Astrocyte (in vitro differentiated cells and primary cell): Measurements from ENCODE around the gene CFAP141. TPM values are rescaled to one million over a fixed set of nuclear protein-coding genes. Genes with fewer than 3 reads are reported as not detected.

Experiments used
- DNase-seq: peaks from one replicate; pipeline ENCODE4 v3.0.0-alpha.2; 2010; ENCODE audit warnings: low read depth
- FAIRE-seq: peaks from 2 replicates; lab custom pipeline; 2011; peaks lifted over from hg19 to GRCh38; lab: Jason Lieb, UNC
- H2AFZ ChIP-seq: 2 replicates; pipeline ENCODE4 v1.6.0; 2012; ENCODE audit warnings: low read depth, low read length, inconsistent platforms
- H3K27ac ChIP-seq: 2 replicates; pipeline ENCODE4 v1.5.1; 2011; ENCODE audit warnings: low read depth, low read length, inconsistent platforms
- H3K27me3 ChIP-seq: 2 replicates; pipeline ENCODE4 v1.6.0; 2011; ENCODE audit warnings: low read length, inconsistent platforms; ENCODE audit not compliant: insufficient read depth
- H3K36me3 ChIP-seq: 2 replicates; pipeline ENCODE4 v1.5.1; 2011; ENCODE audit warnings: low read length, inconsistent platforms; ENCODE audit not compliant: insufficient read depth
- H3K4me1 ChIP-seq: 2 replicates; pipeline ENCODE4 v1.5.1; 2011; ENCODE audit warnings: low read length, inconsistent platforms; ENCODE audit not compliant: insufficient read depth
- H3K4me2 ChIP-seq: 2 replicates; pipeline ENCODE4 v1.6.0; 2012; ENCODE audit warnings: low read length, inconsistent platforms
- H3K4me3 ChIP-seq: 2 replicates; pipeline ENCODE4 v1.5.1; 2011; ENCODE audit warnings: low read depth, mild to moderate bottlenecking, low read length, inconsistent platforms; ENCODE audit not compliant: insufficient read depth
- H3K79me2 ChIP-seq: 2 replicates; pipeline ENCODE4 v1.6.0; 2012; ENCODE audit warnings: mild to moderate bottlenecking, low read length, inconsistent platforms; ENCODE audit not compliant: insufficient read depth
- H3K9ac ChIP-seq: 2 replicates; pipeline ENCODE4 v1.6.0; 2012; ENCODE audit warnings: mild to moderate bottlenecking, low read length, inconsistent platforms
- H3K9me3 ChIP-seq: 2 replicates; pipeline ENCODE4 v1.5.1; 2012; ENCODE audit warnings: low read depth, mild to moderate bottlenecking, low read length, inconsistent platforms; ENCODE audit not compliant: insufficient read depth
- H4K20me1 ChIP-seq: 2 replicates; pipeline ENCODE4 v1.6.0; 2012; ENCODE audit warnings: low read length, inconsistent platforms; ENCODE audit not compliant: insufficient read depth
- H3K27ac Mint-ChIP-seq: one replicate; pipeline ENCODE4 v1.8.0; 2021; ENCODE audit warnings: mild to moderate bottlenecking, mixed read lengths; ENCODE audit not compliant: unreplicated experiment
- H3K27me3 Mint-ChIP-seq: one replicate; pipeline ENCODE4 v1.8.0; 2021; ENCODE audit warnings: low read depth, mixed read lengths; ENCODE audit not compliant: unreplicated experiment
- H3K36me3 Mint-ChIP-seq: one replicate; pipeline ENCODE4 v1.8.0; 2021; ENCODE audit warnings: low read depth, mixed read lengths; ENCODE audit not compliant: unreplicated experiment
- H3K4me1 Mint-ChIP-seq: one replicate; pipeline ENCODE4 v1.8.0; 2021; ENCODE audit warnings: low read depth, mixed read lengths; ENCODE audit not compliant: unreplicated experiment
- H3K4me3 Mint-ChIP-seq: one replicate; pipeline ENCODE4 v1.8.0; 2021; ENCODE audit warnings: mild to moderate bottlenecking, moderate library complexity, mixed read lengths; ENCODE audit not compliant: unreplicated experiment
- H3K9me3 Mint-ChIP-seq: one replicate; pipeline ENCODE4 v1.8.0; 2021; ENCODE audit warnings: mild to moderate bottlenecking, mixed read lengths; ENCODE audit not compliant: unreplicated experiment
- EZH2 ChIP-seq: IDR thresholded peaks from 2 replicates; pipeline ENCODE4 v1.6.1; 2012; ENCODE audit warnings: mild to moderate bottlenecking, low read length, inconsistent platforms; ENCODE audit not compliant: insufficient read depth
- total RNA-seq: library from RNA; stranded (reverse); gene quantifications from 2 replicates; pipeline ENCODE4 v1.2.1, GENCODE V29; 2021
- TF ChIP-seq, protein P1 (sequence below): IDR thresholded peaks from 2 replicates; pipeline ENCODE4 v1.5.1; 2011; ENCODE audit warnings: low read depth, mild to moderate bottlenecking, inconsistent platforms, low read length, moderate library complexity; ENCODE audit not compliant: insufficient read depth

Gene CFAP141
- total RNA-seq, 1 donor from 2014 or later: not detected

DNA sequence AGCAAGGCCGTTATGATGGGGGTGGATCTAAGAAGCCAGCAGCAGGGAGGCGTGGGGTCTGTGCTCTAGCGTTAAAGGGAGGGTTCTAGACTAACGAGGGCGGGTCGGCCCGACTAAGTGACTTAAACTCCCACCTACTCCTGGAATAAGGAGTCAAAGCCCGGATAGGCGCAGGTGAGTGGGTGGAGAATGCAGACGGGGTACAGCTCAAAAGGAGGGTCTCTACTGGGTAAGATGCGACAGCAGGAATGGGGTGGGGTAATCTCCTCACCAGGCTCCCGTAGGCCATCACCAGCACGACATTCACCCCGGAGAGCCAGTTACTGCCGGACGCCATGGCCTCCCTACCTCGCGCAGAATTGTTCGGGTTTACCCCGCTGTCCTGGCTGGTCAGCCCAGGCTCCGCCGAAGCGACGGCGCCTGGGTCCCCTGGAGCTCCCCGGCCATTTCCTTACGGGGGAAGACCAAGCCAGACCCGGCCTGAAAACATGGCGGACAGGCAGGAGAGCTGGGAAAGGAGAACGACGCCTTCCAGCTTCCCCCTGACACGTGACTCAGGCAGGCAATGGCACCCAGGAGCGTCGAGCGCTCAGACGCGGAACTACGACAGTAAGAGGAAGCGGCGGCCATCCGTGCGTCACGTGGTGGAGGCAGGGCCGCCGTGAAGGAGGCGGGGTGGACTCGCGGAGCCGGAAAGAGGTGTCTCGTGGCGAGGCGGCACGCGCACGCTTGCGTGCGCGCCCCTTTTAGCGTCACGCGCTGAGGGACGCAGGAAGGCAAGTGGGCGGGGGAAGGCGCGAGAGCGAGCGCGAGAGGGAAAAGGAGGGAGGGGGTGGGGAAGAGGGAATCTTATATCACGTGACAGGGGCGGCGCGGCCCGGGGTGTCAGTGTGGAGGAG is 14.2 kb upstream of the CFAP141 start, which contains the start of gene UBAP2L:
Gene UBAP2L, plus strand, starts transcription at position 885 of the 899 bp plus-strand sequence. CDS start 4,169 bp downstream, outside the sequence.
- H3K36me3 Mint-ChIP-seq: peaks cover 11% of the 10 kb centered on the region
- peak within 1 kb of the TSS; percentile 86 for H2AFZ ChIP-seq
- no peaks in the 10 kb centered on the region for H3K9me3 ChIP-seq
- H3K79me2 ChIP-seq: peaks cover 91% of the 10 kb centered on the region
- peak within 1 kb of the TSS; percentile 99 for H3K27ac Mint-ChIP-seq
- H3K4me3 ChIP-seq: peak within 1 kb of the TSS; percentile 98
- H3K27me3 Mint-ChIP-seq: no peaks in the 10 kb centered on the region
- H3K36me3 ChIP-seq: peaks cover 20% of the 10 kb centered on the region
- peak within 1 kb of the TSS; percentile 95 for H3K4me2 ChIP-seq
- peaks cover 61% of the 10 kb centered on the region for H4K20me1 ChIP-seq
- FAIRE-seq: peak; percentile 20
- H3K9ac ChIP-seq: peak within 1 kb of the TSS; percentile 100
- peak within 1 kb of the TSS; percentile 99 for H3K4me3 Mint-ChIP-seq
- H3K4me1 Mint-ChIP-seq: peaks cover 24% of the 10 kb centered on the region
- no peaks in the 10 kb centered on the region for H3K27me3 ChIP-seq
- peak within 1 kb of the TSS; percentile 100 for H3K27ac ChIP-seq
- no peaks in the 10 kb centered on the region for H3K9me3 Mint-ChIP-seq
- no peak for TF ChIP-seq EZH2
- TF ChIP-seq, protein P1, sequence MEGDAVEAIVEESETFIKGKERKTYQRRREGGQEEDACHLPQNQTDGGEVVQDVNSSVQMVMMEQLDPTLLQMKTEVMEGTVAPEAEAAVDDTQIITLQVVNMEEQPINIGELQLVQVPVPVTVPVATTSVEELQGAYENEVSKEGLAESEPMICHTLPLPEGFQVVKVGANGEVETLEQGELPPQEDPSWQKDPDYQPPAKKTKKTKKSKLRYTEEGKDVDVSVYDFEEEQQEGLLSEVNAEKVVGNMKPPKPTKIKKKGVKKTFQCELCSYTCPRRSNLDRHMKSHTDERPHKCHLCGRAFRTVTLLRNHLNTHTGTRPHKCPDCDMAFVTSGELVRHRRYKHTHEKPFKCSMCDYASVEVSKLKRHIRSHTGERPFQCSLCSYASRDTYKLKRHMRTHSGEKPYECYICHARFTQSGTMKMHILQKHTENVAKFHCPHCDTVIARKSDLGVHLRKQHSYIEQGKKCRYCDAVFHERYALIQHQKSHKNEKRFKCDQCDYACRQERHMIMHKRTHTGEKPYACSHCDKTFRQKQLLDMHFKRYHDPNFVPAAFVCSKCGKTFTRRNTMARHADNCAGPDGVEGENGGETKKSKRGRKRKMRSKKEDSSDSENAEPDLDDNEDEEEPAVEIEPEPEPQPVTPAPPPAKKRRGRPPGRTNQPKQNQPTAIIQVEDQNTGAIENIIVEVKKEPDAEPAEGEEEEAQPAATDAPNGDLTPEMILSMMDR: no peak
- DNase-seq: peak; percentile 97
- peaks cover 23% of the 10 kb centered on the region for H3K4me1 ChIP-seq

DNA sequence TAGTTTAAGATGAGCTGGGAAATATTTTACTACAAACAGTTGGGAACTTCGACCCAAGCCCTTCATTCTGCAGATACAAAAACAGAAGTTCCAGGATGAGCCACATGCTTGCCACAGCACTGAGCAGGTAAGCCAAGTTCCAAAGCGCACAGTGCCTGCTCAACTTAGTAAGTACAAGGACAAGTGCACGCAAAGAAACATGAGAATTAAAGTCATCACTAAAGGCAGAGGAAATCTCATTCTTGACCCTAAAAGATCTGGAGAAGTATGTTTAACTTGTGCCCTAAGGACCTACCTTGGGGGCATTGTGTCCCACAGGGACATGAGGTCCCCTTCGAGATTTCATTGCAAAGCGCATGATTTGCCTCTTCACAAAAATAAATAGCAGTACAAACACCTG is 13.4 kb upstream of the CFAP141 start:
- peaks cover 83% of the 10 kb centered on the region for H3K79me2 ChIP-seq
- peak overlapping the region; percentile 100 for H3K27ac ChIP-seq
- FAIRE-seq: no peak
- H3K4me3 ChIP-seq: peak overlapping the region; percentile 98
- Mint-ChIP-seq H3K9me3 (no peaks in the 10 kb centered on the region), H3K27me3 (no peaks in the 10 kb centered on the region), H3K27ac (peak overlapping the region; percentile 99), H3K4me3 (peak overlapping the region; percentile 95), H3K4me1 (peaks cover 24% of the 10 kb centered on the region), H3K36me3 (peaks cover 12% of the 10 kb centered on the region)
- DNase-seq: peak; percentile 31
- TF ChIP-seq EZH2: no peak
- TF ChIP-seq, protein P1: no peak
- no peak overlapping the region for H2AFZ ChIP-seq
- H3K9me3 ChIP-seq: no peaks in the 10 kb centered on the region
- no peaks in the 10 kb centered on the region for H3K27me3 ChIP-seq
- peak overlapping the region; percentile 95 for H3K4me2 ChIP-seq
- H4K20me1 ChIP-seq: peaks cover 55% of the 10 kb centered on the region
- H3K4me1 ChIP-seq: peaks cover 23% of the 10 kb centered on the region
- H3K36me3 ChIP-seq: peaks cover 17% of the 10 kb centered on the region
- peak overlapping the region; percentile 100 for H3K9ac ChIP-seq
